Measurements from ENCODE around the gene LPCAT3.

DNA sequence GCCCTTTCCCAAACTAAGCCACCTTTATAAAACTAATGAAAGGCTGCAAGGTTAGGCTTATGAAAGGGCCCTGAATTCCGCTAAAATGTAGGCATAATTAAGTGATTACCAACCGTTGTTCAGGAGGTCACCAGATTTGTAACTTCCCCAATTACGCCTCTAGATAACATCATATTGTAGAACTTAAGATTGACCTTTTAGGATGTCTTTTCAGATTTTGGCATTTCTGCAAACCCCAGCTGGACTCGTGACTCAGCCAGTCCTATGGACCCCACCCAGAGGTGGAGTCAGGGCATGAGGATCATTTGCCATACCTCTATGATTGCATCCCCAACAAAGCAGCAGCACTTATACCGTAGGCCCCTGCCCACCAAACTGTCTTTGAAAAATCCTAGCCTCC lies 3.7 kb upstream of the LPCAT3 start:
- TF ChIP-seq GATA2 (IDR thresholded peaks at IDR 0.05; ENCODE audit: low read depth, low read length) (no peak), GATA3 (IDR thresholded peaks at IDR 0.05; ENCODE audit: low read depth, low read length) (no peak)
